ENCODE results near the gene FTSJ3. TPM values are rescaled to one million over a fixed set of nuclear protein-coding genes. Genes with fewer than 3 reads are reported as not detected.

The FTSJ3 gene
- total and polyA plus RNA-seq, 2 of the 13 experiments (the other 11 are each of a cell fraction or from before 2014, with no cell fraction given), result 26.0 to 64.2 TPM

DNA sequence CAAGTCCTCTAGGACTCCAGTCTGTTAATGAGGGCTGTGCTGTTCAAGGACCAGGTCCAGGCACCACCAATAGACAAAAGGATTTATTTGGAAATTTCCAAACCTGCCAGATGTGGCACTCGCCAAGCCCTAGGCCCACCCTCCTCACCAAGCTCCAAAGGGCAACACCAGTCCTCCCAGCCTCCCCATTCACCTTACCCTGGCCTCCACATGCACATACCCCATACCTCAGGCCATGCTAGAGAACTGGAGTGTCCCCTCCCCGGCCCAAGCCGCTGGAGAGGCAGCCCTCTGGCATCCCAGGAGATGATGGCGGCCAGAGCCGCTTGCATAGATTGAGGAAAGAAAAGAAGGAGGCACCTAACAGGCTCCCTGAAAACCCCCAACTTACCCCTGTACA, 4.6 kb upstream of the FTSJ3 start:
- 98% methylated on average over 5 of the region's 5 CpGs for WGBS (ENCODE audit: low lambda C conversion rate)

DNA sequence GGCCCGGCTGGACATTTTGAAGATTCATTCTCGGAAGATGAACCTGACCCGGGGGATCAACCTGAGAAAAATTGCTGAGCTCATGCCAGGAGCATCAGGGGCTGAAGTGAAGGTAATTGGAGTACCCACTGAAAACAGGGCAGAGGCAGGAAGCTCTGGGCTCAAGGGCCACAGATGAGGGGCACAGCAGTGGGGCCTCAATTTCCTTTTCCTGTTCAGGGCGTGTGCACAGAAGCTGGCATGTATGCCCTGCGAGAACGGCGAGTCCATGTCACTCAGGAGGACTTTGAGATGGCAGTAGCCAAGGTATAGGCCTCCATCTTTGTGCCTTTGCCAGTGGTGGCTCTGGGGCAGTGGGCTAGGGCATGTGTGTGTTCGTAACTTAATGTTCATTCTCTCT, 4.0 kb upstream of the FTSJ3 start:
- peaks cover 28% of the 10 kb centered on the region for H3K79me2 ChIP-seq (ENCODE audit: insufficient read depth, low read length)
- no peak for ATAC-seq
- TF ChIP-seq RFXAP (CRISPR knock-in tag; IDR thresholded peaks at IDR 0.05; ENCODE audit: borderline replicate concordance) (no peak), ZNF251 (CRISPR knock-in tag; IDR thresholded peaks at IDR 0.05) (no peak), SMAD1 (CRISPR knock-in tag; IDR thresholded peaks at IDR 0.05; ENCODE audit: borderline replicate concordance, low read depth) (no peak), KLF6 (CRISPR knock-in tag; IDR thresholded peaks at IDR 0.05) (no peak), GPN1 (CRISPR knock-in tag; IDR thresholded peaks at IDR 0.05; ENCODE audit: borderline replicate concordance) (no peak), ZNF446 (CRISPR knock-in tag; IDR thresholded peaks at IDR 0.05) (no peak), POLR2AphosphoS5 (IDR thresholded peaks at IDR 0.05; ENCODE audit: low read depth, low read length) (0 out of 2 replicates have a peak, but pooled peaks have one; percentile 6)
- TF ChIP-seq, protein P1, sequence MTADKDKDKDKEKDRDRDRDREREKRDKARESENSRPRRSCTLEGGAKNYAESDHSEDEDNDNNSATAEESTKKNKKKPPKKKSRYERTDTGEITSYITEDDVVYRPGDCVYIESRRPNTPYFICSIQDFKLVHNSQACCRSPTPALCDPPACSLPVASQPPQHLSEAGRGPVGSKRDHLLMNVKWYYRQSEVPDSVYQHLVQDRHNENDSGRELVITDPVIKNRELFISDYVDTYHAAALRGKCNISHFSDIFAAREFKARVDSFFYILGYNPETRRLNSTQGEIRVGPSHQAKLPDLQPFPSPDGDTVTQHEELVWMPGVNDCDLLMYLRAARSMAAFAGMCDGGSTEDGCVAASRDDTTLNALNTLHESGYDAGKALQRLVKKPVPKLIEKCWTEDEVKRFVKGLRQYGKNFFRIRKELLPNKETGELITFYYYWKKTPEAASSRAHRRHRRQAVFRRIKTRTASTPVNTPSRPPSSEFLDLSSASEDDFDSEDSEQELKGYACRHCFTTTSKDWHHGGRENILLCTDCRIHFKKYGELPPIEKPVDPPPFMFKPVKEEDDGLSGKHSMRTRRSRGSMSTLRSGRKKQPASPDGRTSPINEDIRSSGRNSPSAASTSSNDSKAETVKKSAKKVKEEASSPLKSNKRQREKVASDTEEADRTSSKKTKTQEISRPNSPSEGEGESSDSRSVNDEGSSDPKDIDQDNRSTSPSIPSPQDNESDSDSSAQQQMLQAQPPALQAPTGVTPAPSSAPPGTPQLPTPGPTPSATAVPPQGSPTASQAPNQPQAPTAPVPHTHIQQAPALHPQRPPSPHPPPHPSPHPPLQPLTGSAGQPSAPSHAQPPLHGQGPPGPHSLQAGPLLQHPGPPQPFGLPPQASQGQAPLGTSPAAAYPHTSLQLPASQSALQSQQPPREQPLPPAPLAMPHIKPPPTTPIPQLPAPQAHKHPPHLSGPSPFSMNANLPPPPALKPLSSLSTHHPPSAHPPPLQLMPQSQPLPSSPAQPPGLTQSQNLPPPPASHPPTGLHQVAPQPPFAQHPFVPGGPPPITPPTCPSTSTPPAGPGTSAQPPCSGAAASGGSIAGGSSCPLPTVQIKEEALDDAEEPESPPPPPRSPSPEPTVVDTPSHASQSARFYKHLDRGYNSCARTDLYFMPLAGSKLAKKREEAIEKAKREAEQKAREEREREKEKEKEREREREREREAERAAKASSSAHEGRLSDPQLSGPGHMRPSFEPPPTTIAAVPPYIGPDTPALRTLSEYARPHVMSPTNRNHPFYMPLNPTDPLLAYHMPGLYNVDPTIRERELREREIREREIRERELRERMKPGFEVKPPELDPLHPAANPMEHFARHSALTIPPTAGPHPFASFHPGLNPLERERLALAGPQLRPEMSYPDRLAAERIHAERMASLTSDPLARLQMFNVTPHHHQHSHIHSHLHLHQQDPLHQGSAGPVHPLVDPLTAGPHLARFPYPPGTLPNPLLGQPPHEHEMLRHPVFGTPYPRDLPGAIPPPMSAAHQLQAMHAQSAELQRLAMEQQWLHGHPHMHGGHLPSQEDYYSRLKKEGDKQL (CRISPR knock-in tag; IDR thresholded peaks at IDR 0.05; ENCODE audit: low read depth), result no peak
- TF ChIP-seq, protein P2, sequence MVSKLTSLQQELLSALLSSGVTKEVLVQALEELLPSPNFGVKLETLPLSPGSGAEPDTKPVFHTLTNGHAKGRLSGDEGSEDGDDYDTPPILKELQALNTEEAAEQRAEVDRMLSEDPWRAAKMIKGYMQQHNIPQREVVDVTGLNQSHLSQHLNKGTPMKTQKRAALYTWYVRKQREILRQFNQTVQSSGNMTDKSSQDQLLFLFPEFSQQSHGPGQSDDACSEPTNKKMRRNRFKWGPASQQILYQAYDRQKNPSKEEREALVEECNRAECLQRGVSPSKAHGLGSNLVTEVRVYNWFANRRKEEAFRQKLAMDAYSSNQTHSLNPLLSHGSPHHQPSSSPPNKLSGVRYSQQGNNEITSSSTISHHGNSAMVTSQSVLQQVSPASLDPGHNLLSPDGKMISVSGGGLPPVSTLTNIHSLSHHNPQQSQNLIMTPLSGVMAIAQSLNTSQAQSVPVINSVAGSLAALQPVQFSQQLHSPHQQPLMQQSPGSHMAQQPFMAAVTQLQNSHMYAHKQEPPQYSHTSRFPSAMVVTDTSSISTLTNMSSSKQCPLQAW (CRISPR knock-in tag; IDR thresholded peaks at IDR 0.05), result no peak

More for the DNA sequence above, 4.6 kb upstream of the FTSJ3 start:
- Histone ChIP-seq H3K27ac (ENCODE audit: extremely low read length, insufficient read depth, low read length) (no peak overlapping the region), H4K20me1 (ENCODE audit: insufficient read depth, low read length) (0 out of 2 replicates have a peak, but pooled peaks cover 2% of the 10 kb centered on the region), H3K36me3 (replicated peaks in 1 of 2; ENCODE audit: control insufficient read depth in 1 of 2, insufficient read depth in 2 of 2, low read length in 2 of 2) (peaks cover 58 to 79% of the 10 kb centered on the region in 2 experiments), H3K9ac (ENCODE audit: insufficient read depth, low read depth, low read length) (no peak overlapping the region), H3K4me3 (replicated peaks in 1 of 3; ENCODE audit: insufficient read depth in 1 of 3, low read depth in 2 of 3, low read length in 3 of 3) (no peak overlapping the region), H2AFZ (ENCODE audit: low read length) (no peak overlapping the region), H3K4me2 (ENCODE audit: low read depth, low read length) (no peak overlapping the region), H3K9me3 (ENCODE audit: low read length) (no peaks in the 10 kb centered on the region), H3K79me2 (ENCODE audit: insufficient read depth, low read length) (peaks cover 26% of the 10 kb centered on the region), H3K4me1 (ENCODE audit: insufficient read depth, low read length) (peaks cover 19% of the 10 kb centered on the region), H3K27me3 (ENCODE audit: control insufficient read depth in 1 of 2, insufficient read depth in 2 of 2, low read length in 2 of 2) (no peaks in the 10 kb centered on the region; a peak in 1 of 5 replicates)
- TF ChIP-seq CHCHD3 (CRISPR knock-in tag; IDR thresholded peaks at IDR 0.05) (0 out of 2 replicates have a peak, but pooled peaks have one; percentile 37), ZC3H13 (CRISPR knock-in tag; IDR thresholded peaks at IDR 0.05) (no peak), POLR2A (IDR thresholded peaks at IDR 0.05; ENCODE audit: insufficient read depth in 1 of 2, low read depth in 2 of 2, low read length in 2 of 2) (peak in 1 of 2 experiments; percentile 22; a peak in 2 of 4 replicates)
- DNase-seq (ENCODE audit: low spot score), result no peak
- FAIRE-seq, result no peak
- no TSS peak for BruUV-seq (replicated peaks)
- CTCF ChIA-PET (ENCODE audit: low intra/inter-chr PET ratio, low total read pairs), result no interaction called here
- POLR2A ChIA-PET, result interaction anchor here (2.9 to 5.2 kb wide), 2 partner anchors 9 to 59 kb away, joined by 13 to 30 read pairs; partner anchors contain the start of genes CCDC47 and DDX42
- in situ Hi-C loops (cut with HindIII; ENCODE audit: extremely low pct_ligation_motif_present, low pct_unique_long_range_greater_than_20kb) (no loop called here), intact Hi-C loops (cut with micrococcal nuclease; ENCODE audit: unreplicated experiment) (no loop called here)
- no peak for ATAC-seq

More for the DNA sequence above, 4.0 kb upstream of the FTSJ3 start:
- Histone ChIP-seq H3K27me3 (ENCODE audit: control insufficient read depth in 1 of 2, insufficient read depth in 2 of 2, low read length in 2 of 2) (no peaks in the 10 kb centered on the region; a peak in 1 of 5 replicates), H2AFZ (ENCODE audit: low read length) (no peak overlapping the region), H3K4me2 (ENCODE audit: low read depth, low read length) (no peak overlapping the region), H3K4me1 (ENCODE audit: insufficient read depth, low read length) (peaks cover 19% of the 10 kb centered on the region), H4K20me1 (ENCODE audit: insufficient read depth, low read length) (0 out of 2 replicates have a peak, but pooled peaks cover 2% of the 10 kb centered on the region), H3K9ac (ENCODE audit: insufficient read depth, low read depth, low read length) (no peak overlapping the region), H3K9me3 (ENCODE audit: low read length) (no peaks in the 10 kb centered on the region), H3K36me3 (replicated peaks in 1 of 2; ENCODE audit: control insufficient read depth in 1 of 2, insufficient read depth in 2 of 2, low read length in 2 of 2) (peaks cover 54 to 74% of the 10 kb centered on the region in 2 experiments), H3K4me3 (replicated peaks in 1 of 3; ENCODE audit: insufficient read depth in 1 of 3, low read depth in 2 of 3, low read length in 3 of 3) (no peak overlapping the region), H3K27ac (ENCODE audit: extremely low read length, insufficient read depth, low read length) (no peak overlapping the region)
- intact Hi-C loops (cut with micrococcal nuclease; ENCODE audit: unreplicated experiment), result no loop called here
- FAIRE-seq (no peak), DNase-seq (ENCODE audit: low spot score) (no peak)
- ChIA-PET POLR2A (interaction anchor here (2.9 to 5.2 kb wide), 2 partner anchors 9 to 59 kb away, joined by 13 to 30 read pairs; partner anchors contain the start of genes CCDC47 and DDX42), CTCF (ENCODE audit: low intra/inter-chr PET ratio, low total read pairs) (no interaction called here)
- WGBS (ENCODE audit: low lambda C conversion rate), result over 99% methylated on average over 8 of the region's 8 CpGs
- in situ Hi-C loops (cut with HindIII; ENCODE audit: extremely low pct_ligation_motif_present, low pct_unique_long_range_greater_than_20kb), result no loop called here
- BruUV-seq (replicated peaks), result no TSS peak

All from HepG2 (cell line).